Nephron (organoid): Measurements from ENCODE around the gene PMM2.
"Not testable (repeated sequence)": the region's sequence is repeated elsewhere in the genome, so short reads cannot be mapped to it uniquely, and the experiment has no call there.

ENCODE experiments used
- H3K27ac Mint-ChIP-seq, 3 experiments: 2 replicates each; pipeline ENCODE4 v1.8.0; 2020; ENCODE audit warnings: mixed read lengths in 3 of 3, mild to moderate bottlenecking in 2 of 3, moderate library complexity in 1 of 3
- H3K27me3 Mint-ChIP-seq: 2 replicates; pipeline ENCODE4 v1.8.0; 2021; ENCODE audit warnings: low read depth, mild to moderate bottlenecking, moderate library complexity, mixed read lengths
- H3K36me3 Mint-ChIP-seq: 2 replicates; pipeline ENCODE4 v1.8.0; 2020; ENCODE audit warnings: low read depth, mixed read lengths
- H3K4me1 Mint-ChIP-seq: 2 replicates; pipeline ENCODE4 v1.8.0; 2020; ENCODE audit warnings: mixed read lengths
- H3K4me3 Mint-ChIP-seq, 3 experiments: 2 replicates each; pipeline ENCODE4 v1.8.0; 2020; ENCODE audit warnings: mild to moderate bottlenecking in 3 of 3, mixed read lengths in 3 of 3, moderate library complexity in 2 of 3
- H3K9me3 Mint-ChIP-seq: 2 replicates; pipeline ENCODE4 v1.8.0; 2020; ENCODE audit warnings: mixed read lengths
- CTCF ChIP-seq, 3 experiments: fragments of 200-600 bp; sonication (generic); IDR thresholded peaks; one replicate each; pipeline ENCODE4 v1.5.0; 2021; ENCODE audit warnings: antibody characterized with exemption in 3 of 3; ENCODE audit not compliant: unreplicated experiment in 3 of 3

PMM2 gene

GRCh38 chr16:8775359-8775758 lies 22.3 kb upstream of the PMM2 start:
- Mint-ChIP-seq H3K4me1 (no peaks in the 10 kb centered on the region), H3K9me3 (no peaks in the 10 kb centered on the region), H3K27me3 (no peaks in the 10 kb centered on the region), H3K4me3 (no peak overlapping the region), H3K36me3 (peaks cover 51% of the 10 kb centered on the region), H3K27ac (no peak overlapping the region)
- TF ChIP-seq CTCF (IDR thresholded peaks at IDR 0.05; ENCODE audit: unreplicated experiment in 3 of 3) = no peak

DNA sequence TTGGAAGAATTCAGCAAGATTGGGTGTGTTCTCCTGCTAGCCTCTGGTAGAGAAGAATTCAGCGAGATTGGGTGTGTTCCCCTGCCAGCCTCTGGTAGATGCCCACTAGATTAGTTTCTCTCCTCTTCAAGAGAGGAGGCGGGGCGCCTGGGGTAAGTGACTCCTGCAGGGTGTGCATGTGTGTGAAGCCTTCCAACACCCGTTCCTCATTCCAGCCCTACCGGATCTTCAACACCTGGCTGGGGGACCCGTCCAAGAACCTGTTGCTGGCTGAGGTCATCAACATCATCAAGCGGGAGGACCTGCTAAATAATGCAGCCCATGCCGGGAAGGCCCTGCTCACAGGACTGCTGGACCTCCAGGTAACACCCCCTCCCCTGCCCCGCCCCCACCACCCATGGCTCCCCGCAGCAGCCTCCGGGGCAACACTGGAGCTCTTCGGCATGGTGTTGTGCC lies 21.5 kb upstream of the PMM2 start:
- TF ChIP-seq CTCF (IDR thresholded peaks at IDR 0.05; ENCODE audit: unreplicated experiment in 3 of 3) = no peak

GRCh38 chr16:8777217-8777616 lies 20.4 kb upstream of the PMM2 start:
- no peak overlapping the region for H3K27ac Mint-ChIP-seq

More for the DNA sequence above, 21.5 kb upstream of the PMM2 start:
- Mint-ChIP-seq H3K9me3 (no peaks in the 10 kb centered on the region), H3K27ac (no peak overlapping the region), H3K27me3 (no peaks in the 10 kb centered on the region), H3K36me3 (peaks cover 51% of the 10 kb centered on the region), H3K4me1 (no peaks in the 10 kb centered on the region), H3K4me3 (no peak overlapping the region)

GRCh38 chr16:8781797-8782196 lies 15.8 kb upstream of the PMM2 start:
- H3K9me3 Mint-ChIP-seq = no peaks in the 10 kb centered on the region
- peaks cover 26% of the 10 kb centered on the region for H3K36me3 Mint-ChIP-seq
- no peak overlapping the region for H3K4me3 Mint-ChIP-seq
- H3K4me1 Mint-ChIP-seq = no peaks in the 10 kb centered on the region
- no peaks in the 10 kb centered on the region for H3K27me3 Mint-ChIP-seq
- no peak overlapping the region for H3K27ac Mint-ChIP-seq
- no peak for TF ChIP-seq CTCF (IDR thresholded peaks at IDR 0.05; ENCODE audit: unreplicated experiment in 3 of 3)

More at GRCh38 chr16:8777217-8777616, 20.4 kb upstream of the PMM2 start:
- Mint-ChIP-seq H3K4me1 (no peaks in the 10 kb centered on the region), H3K36me3 (peaks cover 47% of the 10 kb centered on the region), H3K4me3 (no peak overlapping the region), H3K9me3 (no peaks in the 10 kb centered on the region), H3K27me3 (no peaks in the 10 kb centered on the region)
- TF ChIP-seq CTCF (IDR thresholded peaks at IDR 0.05; ENCODE audit: unreplicated experiment in 3 of 3) = no peak

DNA sequence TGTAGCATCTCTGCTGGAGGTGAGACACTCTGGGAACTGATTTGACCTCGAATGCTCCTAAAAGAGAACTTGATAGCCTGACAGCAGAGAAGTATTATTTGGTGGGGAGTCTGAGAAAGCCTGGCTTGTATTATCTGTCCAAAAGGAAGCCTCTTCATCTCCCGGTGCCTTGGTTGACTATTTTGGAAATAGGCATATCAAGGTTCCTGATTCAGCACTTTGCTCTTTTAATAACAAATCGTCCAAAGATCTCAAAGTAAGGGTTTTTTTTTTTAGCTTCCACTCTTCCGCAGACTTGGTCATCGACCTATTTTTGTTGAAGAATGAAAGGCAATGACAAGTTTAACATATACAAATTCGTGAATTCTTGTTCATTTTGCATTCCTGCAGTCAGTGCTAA lies 15.0 kb upstream of the PMM2 start:
- no peak for TF ChIP-seq CTCF (IDR thresholded peaks at IDR 0.05; ENCODE audit: unreplicated experiment in 3 of 3)
- H3K36me3 Mint-ChIP-seq = peaks cover 21% of the 10 kb centered on the region
- H3K27me3 Mint-ChIP-seq = no peaks in the 10 kb centered on the region
- H3K4me3 Mint-ChIP-seq = no peak overlapping the region
- H3K4me1 Mint-ChIP-seq = no peaks in the 10 kb centered on the region
- H3K9me3 Mint-ChIP-seq = no peaks in the 10 kb centered on the region
- no peak overlapping the region for H3K27ac Mint-ChIP-seq

- no peak for TF ChIP-seq CTCF (IDR thresholded peaks at IDR 0.05; ENCODE audit: unreplicated experiment in 3 of 3)
- H3K4me1 Mint-ChIP-seq = no peaks in the 10 kb centered on the region
- H3K36me3 Mint-ChIP-seq = peaks cover 9% of the 10 kb centered on the region
- H3K9me3 Mint-ChIP-seq = no peaks in the 10 kb centered on the region
- no peaks in the 10 kb centered on the region for H3K27me3 Mint-ChIP-seq
- no peak overlapping the region for H3K4me3 Mint-ChIP-seq
- H3K27ac Mint-ChIP-seq = no peak overlapping the region
These were observed 12.2 kb upstream of the PMM2 start for GRCh38 chr16:8785408-8785807.

- H3K36me3 Mint-ChIP-seq, H3K9me3 Mint-ChIP-seq, H3K27ac Mint-ChIP-seq, H3K4me1 Mint-ChIP-seq, H3K4me3 Mint-ChIP-seq, H3K27me3 Mint-ChIP-seq: not testable (repeated sequence)
These were observed 11.3 kb upstream of the PMM2 start for GRCh38 chr16:8786316-8786715.
